Fibroblast of gingiva (primary cell): Measurements from ENCODE around the gene PNRC2.
"Not testable (repeated sequence)": the region's sequence is repeated elsewhere in the genome, so short reads cannot be mapped to it uniquely, and the experiment has no call there.

Source experiments
- DNase-seq: peaks from one replicate; pipeline ENCODE4 v3.0.0-alpha.2; 2011; ENCODE audit warnings: low read depth

The PNRC2 gene

DNA sequence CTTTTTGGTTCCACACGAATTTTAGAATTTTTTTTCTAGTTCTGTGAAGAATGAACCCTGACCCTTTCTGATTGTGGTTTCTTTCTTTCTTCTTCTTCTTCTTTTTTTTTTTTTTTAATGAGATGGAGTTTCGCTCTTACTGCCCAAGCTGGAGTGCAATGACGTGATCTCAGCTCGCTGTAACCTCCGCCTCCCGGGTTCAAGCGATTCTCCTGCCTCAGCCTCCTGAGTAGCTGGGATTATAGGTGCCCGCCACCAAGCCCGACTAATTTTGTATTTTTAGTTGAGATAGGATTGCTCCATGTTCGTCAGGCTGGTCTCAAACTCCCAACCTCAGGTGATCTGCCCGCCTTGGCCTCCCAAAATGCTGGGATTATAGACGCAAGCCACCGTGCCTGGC, 32.4 kb downstream of the PNRC2 start:
- not testable (repeated sequence) for DNase-seq

DNA sequence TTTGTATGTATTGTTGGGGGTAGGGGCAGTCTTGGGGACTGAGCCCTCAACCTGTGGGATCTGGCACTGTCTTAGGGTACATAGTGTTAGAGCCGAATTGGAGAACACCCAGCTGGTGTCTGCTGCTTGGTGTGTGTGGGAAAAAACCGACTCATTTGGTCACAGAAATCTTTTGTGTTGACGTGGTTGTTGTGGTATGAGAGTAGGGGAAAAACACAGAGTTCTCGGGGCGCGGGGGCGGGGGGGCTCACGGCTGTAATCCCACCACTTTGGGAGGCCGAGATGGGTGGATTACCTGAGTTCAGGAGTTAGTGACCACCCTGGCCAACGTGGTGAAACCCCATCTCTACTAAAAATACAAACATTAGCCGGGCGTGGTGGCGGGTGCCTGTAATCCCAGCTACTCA, 35.8 kb downstream of the PNRC2 start:
- no peak for DNase-seq

DNA sequence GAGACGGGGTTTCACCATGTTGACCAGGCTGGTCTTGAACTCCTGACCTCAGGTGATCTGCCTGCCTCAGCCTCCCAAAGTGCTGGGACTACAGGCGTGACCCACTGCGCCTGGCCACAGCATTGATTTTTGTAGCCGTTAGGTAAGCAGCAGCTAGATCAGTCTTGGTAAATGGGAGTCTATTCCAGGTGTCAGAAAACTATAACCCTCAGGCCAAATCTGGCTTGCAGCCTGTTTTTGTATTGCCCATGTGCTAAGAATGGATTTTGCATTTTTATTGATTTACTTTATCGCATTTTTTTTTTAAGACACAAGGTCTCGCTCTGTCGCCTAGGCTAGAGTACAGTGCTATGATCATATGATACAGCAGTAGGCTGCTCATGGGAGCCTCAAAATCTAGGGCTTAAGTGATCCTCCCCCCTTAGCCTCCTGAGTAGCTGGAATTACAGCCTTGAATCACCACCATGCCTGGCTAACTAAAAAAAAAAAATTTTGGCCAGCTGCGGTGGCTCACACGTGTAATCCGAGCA, 37.1 kb downstream of the PNRC2 start:
- DNase-seq: no peak

DNA sequence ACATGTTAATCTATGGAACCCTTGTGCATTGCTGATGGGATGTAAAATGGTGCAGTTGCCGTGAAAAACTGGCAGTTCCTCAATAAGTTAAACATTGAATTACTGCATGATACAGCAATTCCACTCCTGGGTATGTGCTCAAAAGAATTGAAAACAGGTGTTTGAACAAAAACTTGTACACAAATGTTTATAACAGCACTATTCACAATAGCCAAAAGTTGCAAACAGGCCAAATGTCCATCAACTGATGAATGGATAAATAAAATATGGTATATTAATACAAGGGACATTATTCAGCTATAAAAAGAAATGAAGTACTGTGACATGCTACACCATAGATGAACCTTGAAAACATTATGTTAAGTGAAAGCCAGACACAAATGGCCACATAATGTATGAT, 38.2 kb downstream of the PNRC2 start:
- peak; percentile 26 for DNase-seq

DNA sequence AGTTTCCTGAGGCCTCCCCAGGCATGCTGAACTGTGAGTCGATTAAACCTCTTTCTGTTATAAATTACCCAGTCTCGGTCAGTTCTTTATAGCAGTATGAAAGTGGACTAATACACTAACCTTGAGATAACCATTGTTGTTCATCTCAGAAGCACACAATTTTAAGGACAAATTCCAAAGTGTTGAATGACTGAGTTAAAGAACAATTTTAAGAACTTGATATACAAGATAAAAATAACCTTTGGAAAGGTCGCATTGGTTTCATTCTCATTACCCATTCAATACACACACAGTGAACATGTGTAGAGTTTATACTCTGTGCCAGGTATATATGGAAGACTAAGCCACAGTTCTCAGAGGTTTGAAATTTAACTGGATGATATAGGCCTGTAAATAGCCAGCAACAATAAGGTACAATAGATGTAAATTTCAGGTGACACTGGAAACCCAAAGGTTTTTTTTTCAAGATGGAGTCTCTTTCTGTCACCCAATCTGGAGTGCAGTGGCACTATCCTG, 39.6 kb downstream of the PNRC2 start:
- DNase-seq: no peak

DNA sequence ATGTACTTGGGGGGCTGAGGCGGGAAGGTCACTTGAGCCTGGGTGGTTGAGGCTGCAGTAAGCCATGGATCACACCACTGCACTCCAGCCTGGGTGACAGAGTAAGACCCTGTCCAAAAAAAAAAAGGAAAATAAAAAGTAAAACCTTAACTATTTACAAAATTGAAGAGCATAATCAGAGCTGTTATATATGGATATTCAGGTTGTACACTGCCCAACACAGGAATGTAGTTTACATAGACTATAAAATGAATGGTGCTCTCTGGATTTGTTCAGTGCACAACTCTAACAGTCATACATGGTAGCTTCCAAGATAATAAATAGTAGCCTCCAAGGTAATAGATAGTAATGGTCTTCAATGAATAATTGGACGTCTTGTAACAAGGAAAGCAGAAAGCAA, 43.1 kb downstream of the PNRC2 start:
- DNase-seq: no peak

DNA sequence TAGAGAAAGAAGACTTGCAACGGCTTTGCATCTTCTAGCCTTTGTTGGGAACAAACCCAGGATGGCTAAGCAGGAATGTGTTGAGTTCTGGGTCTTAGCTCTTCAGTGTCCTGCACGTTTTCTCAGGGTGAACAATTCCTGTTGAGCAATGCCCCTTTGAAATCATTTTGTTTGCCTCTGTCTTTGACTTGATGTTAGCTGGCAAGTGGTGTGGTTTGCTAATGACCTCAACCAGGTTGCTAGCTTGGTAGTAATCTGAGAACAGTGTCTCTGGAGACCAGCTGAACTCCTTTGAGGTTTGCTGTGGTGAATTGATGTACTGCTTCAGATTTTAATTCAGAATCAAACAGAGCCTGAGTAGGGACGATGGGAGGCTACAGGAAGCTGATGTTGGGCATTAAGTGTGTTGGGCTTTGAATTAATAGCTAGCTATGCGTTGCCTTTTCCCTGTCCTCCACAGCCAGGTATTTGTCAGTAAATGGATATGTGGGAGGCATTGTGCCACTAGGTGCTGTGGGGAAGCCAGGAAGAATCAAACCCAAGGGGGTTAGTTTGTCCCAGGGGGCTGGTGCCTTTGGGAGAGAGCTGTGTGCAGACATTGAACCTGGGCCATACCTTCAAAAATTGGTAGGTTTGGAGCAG, 43.8 kb downstream of the PNRC2 start:
- peak; percentile 86 for DNase-seq

DNA sequence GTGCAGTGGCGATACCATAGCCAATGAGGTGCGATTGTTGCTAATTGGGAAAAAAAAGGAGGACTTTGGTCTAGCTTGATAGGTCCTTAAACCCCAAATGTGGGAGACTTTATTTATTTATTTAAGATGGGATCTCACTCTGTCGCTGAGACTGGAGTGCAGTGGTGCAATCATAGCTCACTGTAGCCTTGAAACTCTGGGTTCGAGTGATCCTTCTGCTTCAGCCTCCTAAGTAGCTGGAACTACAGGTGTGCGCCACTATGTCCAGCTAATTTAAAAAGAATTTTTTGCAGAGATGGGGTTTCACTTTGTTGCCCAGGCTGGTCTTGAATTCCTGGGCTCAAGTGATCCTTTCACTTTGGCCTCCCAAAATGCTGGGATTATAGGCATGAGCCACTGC, 44.5 kb downstream of the PNRC2 start:
- no peak for DNase-seq

DNA sequence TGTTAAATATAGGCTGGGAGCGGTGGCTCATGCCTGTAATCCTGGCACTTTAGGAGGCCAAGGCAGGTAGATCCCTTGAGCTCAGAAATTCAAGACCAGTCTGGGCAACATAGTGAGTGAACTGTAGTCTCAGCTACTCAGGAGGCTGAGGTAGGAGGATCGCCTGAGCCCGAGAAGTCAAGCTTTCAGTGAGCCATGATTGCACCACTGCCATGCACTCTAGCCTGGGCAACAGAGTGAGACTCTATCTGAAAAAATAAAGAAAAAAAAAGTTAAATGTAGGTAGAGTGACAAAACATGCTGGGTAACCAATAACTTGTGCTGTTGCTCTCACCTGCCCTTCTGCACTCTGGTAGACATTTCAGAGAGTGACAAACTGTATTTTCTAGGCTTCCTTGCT, 45.5 kb downstream of the PNRC2 start:
- DNase-seq: no peak

DNA sequence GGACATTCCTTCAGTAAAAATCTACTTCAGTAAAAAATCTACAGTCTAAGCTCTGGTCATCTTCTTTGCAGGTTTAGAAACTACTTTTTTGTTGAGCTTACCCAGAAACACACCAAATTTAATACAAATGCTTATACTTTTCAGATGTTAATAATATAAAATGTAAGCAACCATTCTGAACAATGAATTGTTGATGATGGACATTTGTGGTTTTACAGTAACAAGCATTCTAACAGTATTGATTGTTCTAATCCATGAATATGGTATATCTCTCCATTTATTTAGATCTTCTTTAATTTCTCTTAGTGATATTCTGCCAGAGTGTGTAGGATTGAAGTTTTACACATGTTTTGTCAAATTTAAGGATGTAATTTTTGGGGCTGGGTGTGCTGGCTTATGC, 47.5 kb downstream of the PNRC2 start:
- DNase-seq: no peak

DNA sequence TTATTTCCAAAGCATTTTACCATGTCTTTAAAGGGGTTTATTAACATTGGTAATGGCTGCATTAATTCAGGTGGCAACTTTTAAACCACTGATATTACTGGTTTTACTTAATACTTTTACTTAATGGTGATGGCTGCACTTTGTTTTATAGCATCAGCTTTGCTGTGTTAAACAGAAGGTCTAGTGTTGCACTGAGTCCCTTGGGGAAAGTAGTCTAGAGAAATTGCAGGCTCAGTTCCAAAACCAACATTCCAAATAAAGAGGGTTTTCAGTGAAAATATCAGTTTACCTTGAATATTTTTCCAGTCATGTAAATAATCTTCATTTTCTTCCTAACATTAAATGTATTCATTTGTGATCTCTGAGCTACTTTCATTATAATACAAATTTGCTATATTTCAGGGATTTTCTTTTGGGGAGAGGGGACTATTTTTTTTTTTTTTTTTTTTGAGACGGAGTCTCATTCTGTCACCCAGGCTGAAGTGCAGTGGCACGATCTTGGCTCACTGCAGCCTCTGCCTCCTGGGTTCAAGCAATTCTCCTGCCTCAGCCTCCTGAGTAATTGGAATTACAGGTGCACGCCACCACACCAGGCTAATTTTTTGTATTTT, 49.1 kb downstream of the PNRC2 start:
- DNase-seq: peak; percentile 83

DNA sequence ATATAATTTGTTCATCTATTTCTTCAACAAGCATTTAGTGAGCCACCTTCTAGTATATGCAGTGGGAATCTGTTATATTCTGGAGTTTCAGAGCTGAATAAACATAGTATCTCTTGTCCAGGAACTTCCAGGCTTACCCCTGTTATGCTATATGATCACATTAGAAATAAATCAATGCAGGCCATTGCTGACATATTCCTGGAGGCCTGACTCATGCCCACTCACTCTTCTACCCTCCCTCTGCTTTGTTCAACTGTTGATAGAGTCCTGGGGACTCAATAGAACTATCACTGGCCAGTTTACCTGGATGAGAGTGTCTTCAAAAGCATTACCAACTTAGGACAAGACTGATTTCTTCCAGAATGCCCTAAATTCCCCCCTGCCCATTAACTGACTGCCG, 49.8 kb downstream of the PNRC2 start:
- DNase-seq: no peak

DNA sequence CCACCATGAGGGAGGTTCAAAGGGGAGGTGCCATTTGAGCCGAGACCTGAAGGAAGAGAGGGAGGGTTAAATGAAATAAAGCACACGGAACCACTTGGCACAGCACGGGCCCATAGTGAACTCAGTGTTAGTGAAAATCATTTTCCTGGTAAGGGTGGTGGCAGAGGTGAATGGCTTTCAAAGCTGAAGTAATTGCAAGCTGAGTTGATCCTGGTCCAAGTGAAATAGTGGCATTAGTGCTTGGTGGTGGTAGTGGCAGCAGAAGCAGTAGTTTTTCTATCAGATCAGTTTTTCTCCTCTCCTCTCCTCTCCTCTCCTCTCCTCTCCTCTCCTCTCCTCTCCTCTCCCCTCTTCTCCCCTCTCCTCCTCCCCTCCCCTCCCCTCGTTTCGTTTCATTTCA, 51.0 kb downstream of the PNRC2 start:
- DNase-seq: no peak

DNA sequence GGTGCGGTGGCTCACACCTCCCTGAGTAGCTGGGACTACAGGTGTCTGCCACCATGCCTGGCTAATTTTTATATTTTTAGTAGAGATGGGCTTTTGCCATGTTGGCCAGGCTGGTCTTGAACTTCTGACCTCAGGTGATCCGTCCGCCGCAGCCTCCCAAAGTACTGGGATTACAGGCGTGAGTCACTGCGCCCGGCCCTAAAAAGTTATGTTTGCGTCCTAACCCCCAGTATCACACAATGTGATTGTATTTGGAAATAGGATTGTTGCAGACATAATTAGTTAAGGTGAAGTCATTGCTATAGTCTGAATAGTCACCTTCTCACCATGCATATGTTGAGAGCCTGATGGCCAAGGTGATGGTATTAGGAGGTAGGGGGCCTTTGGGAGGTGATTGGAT, 53.2 kb downstream of the PNRC2 start:
- DNase-seq: not testable (repeated sequence)
